DOHH2 (cell line): ENCODE data around the gene RAB17.

Experiments used
- CTCF ChIP-seq: fragments of 200-600 bp; sonication (generic); IDR thresholded peaks from one replicate; pipeline ENCODE4 v1.5.1; 2014; ENCODE audit warnings: antibody characterized with exemption, mild to moderate bottlenecking, low read depth, low read length; ENCODE audit not compliant: poor library complexity, severe bottlenecking
- EZH2phosphoT487 ChIP-seq: fragments of 200-600 bp; sonication (generic); IDR thresholded peaks from 2 replicates; pipeline ENCODE4 v1.6.1; 2017; ENCODE audit warnings: borderline replicate concordance, mild to moderate bottlenecking, antibody characterized with exemption, low read length, moderate library complexity, mixed read lengths

- TF ChIP-seq CTCF (no peak), EZH2phosphoT487 (no peak)
Observed at GRCh38 chr2:237527233-237527632, 63.3 kb downstream of the RAB17 start.
